ENCODE data around the gene ZNF638.

Gene ZNF638

DNA sequence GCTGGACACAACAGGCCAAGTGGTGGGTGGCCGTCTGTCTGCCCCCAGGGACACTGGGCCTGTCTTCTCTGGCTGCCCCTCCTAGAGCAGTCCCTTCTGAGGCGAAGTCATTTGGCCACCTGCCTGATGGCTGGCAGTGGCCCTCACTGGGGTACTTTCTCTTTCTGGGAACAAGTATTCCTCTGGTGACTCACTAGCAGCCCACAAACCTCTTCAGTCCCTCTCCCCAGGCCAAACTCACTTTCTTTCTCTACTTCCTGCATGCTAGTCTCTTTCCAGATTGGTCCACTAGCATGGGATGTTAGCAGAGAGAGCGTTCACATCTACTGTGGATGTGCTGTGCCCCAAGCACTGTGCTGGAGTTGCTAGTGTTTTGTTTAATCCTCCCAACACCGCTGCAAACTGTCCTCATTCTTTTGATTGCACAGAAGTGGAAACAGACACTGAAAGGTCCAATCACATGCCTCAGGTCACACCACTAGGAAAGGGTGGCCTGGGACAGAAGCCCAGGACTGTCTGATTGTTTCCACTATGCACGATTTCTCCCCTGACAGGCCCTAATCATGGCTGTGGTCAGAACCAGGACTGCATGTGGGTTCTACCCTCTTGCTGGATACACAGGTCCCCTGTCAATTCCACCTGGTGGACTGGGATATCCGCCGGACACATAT lies 127.0 kb downstream of the ZNF638 start:
- no peak for DNase-seq

DNA sequence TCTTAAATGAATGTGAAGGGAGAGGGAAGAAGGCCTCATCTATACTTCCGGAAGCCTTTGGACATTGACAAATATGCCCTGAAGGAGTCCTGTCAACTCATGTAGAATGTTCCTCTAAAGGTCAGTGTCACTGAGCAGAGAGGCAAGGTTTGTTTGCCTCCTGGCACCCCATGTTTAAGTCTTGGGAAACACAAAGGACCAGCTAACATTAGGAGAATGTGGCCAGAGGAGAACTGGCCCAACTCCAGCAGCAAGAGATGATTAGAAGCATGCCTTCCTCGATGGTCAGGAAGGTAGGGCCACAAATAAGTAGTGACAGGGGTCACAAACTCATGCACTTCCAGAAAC lies 127.5 kb downstream of the ZNF638 start:
- no peak for DNase-seq

DNA sequence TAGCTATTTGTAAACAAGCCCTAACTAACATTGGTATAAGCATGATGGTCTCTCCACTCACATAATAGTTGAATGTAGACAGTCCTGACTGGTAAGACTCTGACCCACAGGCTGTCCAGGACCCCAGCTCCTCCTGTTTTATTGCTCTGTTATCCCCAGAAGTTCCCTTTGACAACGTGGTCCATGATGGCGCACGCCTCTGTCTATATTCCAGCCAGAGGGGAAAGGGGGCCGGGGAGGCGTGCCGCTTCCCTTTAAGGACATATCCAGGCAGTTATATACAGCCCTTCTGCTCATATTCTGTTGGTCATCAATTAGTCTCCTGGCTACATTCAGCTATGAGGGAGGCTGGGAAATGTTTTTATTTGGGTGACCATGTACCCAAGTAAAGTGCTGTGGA lies 128.5 kb downstream of the ZNF638 start:
- DNase-seq, result no peak

DNA sequence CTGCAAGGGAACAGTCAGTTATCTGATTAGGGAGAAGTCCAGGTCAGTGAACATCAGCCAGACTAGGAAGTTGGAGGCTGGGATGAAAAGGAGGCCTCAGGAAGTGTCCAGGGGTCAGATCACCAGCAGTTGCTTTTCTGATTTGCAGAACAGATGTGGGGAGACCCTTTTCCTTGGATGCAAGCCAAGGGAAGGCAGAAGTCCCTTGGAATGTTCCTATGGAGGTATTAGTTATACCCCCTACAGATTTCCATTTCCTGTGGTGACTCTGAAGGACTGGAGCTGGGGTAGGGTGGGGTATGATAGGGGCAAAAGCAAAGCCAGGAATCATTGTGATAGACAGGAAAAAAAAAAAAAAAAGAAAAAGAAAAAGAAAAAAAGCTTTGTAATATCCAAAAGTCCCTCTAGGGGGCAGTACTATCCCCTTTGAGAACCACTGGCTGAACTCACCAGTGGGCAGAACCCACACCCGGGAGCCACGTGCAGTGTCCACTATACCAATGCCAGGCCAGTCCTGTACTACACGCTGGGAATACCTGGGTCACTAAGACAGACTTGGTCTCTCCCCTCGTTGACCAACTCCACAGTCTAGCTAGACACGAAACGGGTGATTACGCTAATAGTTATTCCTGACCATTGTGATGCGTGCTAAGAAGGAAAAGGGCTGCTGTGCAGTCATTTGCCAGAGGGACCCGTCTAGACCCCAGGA lies 129.2 kb downstream of the ZNF638 start:
- DNase-seq, result no peak

DNA sequence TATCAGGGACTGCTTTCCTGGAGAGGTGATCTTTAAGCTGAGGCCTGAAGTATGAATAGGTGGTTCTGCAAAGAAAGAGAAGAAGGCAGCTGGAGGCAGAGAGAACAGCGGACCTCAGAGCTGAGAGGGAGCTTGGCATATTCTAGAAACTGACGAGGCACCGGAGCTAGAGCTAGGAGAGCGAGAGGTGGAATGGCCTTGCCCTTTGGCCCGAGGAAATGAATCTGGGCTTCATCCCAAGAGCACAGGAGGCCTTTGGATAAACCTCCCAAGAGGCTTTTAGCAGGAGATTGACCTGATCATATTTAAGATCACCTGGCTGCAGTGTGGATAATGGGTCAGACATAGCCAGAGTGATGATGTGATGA lies 129.7 kb downstream of the ZNF638 start:
- no peak for DNase-seq

DNA sequence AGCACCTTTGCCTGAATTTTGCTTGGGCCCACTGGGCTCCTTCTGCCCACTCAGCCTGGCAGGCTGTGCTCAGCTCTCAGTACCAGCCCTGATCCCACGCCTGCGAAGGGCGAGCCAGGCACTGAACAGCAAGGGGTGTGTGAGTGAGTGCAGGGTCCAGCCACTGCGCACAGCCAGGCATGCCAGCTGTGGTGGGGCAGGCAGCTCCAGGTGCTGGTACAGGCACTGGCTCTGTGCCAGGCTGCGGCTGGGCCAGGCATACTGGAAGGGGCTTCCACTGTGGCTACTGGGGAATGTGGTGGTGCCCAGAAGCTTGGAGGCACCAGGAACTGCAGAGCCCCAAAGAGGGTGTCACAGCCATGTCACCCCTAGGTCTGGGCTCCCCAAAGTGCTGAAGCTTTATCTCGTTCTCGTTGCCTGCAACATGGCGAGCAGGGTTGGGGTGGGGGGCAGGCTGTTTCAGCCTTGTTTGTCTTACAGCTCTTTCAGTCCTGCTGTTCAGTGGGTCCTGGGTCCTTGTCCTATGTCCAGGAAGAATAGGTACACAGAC lies 130.5 kb downstream of the ZNF638 start:
- no peak for DNase-seq

DNA sequence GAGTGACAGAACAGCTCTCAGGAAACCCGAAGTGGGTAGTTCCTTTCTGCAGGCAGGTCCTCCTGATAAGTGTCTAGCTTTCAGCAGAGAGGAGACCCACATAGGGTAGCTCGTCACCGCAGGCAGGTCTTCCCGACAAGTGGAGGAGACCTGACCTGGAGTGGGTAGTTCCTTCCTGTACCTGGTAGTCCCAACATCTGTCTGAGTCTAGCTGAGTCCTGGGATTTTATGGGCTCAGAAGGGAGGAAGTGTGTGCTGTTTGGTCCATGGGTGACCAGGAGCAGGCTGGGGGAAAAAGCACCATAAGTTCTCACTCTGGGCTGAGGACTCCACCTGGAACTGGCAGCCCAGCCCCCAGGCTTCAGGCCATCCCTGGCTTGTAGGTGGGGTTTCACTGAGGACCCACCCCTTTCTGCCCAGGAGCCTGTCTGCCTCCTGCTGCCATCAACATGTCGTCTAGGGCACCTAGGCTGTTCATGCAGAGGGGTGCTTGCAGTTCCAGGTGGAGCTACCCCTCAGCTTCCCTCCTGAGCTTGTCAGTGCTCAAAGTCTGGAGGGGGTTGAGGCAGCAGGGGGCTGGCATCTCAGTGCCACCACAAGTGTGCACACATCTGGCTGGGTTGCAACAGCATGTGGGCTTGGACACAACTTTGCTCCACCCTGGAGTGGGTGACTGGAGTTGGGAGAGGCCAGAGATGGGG lies 131.2 kb downstream of the ZNF638 start:
- no peak for DNase-seq

DNA sequence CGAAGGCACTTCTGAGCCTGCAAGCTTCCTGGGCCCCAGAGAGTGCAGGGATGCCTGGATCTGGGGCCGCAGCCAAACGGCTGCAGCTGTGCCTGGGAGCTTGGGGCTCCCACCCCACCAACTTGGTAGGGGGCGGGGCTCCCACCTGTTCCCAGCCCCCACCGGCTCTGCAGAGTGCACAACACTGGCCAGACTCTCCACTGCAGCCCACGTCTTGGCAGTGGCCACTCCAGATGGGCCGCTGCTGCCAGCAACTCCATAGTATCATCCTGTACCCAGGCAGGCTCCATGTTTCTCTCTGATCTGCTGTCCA lies 131.7 kb downstream of the ZNF638 start:
- no peak for DNase-seq

DNA sequence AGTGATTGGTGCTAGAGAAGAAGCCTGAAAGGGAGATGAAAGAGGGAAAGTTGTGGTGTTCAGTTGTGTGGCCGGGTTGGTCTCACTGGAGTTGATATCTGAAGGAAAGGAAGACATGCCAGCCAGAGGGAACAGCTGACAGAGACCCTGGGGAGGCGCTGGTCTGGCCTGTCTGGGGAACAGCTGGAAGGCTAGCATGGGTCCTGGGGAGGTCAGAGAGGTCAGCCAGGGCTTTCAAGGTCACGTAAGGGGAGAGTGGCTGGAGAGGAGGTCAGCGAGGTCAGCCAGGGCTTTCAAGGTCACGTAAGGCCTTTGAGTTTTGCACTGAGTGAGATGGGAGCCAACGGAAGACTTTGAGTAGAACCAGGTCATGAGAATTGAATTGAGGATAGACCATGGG lies 132.8 kb downstream of the ZNF638 start:
- DNase-seq, result no peak

DNA sequence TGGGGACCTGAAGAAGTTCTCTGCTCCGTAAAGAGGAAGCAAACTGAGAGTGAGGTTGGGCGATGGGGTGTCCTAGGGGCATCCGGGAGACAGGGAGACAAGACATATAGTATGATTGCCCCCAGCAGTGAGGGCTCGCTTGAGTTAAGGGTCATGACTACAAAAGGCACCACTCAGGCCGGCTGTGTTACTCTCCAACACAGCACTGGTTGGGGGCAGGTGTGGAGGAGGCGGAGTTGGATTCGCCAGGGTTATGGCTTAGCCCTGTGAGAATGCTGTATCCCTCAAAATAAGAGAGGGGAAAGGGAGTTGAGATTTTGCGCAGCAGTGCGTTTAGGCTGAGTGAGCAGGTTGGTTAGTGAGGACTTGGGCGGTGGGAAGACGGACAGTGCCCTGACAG lies 133.8 kb downstream of the ZNF638 start:
- DNase-seq, result no peak

DNA sequence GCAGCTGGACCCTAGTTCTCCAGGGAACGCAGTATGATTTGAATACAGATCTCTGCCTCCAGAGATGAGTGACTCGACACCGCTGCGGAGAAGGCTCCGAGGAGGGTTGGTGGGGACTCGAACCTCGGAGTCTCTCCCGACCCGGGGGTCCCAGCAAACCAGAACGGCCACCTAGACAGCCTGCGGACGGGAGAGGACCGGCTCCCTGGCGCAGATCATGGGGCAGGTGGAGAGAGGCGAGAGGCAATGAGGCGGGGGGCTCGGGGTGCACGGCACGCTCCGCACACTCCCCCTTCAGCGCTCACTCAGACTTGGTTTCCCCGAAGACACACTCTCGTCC lies 134.3 kb downstream of the ZNF638 start:
- DNase-seq, result no peak

DNA sequence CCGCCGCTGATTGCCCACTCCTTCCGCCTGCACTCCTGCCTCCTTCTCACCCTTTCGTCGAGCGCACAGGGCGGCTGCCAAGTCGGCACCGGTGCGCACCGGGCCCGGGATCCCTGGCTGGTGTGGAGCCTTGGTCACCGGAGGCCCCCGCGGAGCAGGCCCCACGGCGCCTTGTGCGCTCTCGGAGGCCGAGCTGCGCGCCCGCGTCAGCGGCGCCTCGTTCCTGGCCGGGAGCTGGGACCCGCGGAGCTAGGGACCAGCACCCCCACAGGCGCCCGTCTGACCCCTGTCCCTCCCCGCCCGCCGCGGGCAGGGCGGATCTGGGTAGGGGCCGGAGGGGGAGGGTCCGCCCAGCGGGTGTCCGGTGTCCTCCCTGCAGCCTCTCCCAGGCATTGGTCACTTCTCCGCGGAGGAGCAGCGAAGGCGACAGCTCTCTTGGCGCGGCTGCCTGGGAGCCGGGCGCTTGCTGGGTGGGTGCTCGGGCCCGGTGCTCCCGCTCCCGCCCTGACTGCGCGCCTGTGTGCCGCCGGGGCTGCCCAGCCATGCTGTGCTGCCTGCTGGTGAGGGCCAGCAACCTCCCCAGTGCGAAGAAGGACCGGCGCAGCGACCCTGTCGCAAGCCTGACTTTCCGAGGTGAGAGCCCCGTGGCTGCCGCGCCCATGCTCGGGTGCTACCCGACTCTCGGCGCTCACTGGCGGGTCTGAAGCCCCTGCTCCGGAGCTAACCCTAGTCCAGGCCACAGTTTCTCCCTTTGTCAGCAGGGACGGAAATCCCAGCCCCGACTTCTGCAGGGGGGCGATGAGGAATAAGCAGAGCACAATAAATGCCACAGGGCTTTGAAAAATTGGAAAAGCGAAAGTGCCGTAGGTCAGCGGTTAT lies 135.0 kb downstream of the ZNF638 start:
- DNase-seq, result no peak

DNA sequence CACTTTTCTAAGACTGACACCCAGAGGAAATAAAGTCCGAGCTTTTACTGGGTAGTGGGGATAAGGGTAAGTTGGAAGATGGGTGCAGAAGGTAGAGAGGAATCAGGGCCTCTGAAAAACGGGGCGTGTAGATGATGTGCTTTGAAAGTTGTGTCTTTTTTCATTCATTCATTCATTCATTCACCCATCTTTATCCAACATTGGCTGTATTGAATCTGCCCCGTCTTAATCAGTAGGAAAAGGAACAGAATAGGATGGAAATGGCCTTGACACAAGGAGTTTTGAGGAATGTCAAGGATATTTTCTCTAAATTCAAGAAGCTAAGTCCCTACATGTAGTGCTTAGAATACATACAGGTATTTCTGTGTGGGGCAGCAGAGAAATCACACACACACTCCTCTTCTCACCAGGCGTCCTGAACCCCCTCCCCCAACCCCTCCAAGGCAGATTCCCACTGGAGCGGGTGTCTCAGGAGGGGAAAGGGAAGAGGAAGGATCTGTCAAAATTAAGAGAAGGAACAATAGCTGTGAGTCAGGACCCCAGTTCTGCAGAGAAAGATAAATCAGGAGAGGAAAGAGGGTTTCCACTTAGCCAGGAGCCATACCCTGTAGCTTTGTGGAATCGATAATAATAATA lies 135.7 kb downstream of the ZNF638 start:
- DNase-seq, result no peak

DNA sequence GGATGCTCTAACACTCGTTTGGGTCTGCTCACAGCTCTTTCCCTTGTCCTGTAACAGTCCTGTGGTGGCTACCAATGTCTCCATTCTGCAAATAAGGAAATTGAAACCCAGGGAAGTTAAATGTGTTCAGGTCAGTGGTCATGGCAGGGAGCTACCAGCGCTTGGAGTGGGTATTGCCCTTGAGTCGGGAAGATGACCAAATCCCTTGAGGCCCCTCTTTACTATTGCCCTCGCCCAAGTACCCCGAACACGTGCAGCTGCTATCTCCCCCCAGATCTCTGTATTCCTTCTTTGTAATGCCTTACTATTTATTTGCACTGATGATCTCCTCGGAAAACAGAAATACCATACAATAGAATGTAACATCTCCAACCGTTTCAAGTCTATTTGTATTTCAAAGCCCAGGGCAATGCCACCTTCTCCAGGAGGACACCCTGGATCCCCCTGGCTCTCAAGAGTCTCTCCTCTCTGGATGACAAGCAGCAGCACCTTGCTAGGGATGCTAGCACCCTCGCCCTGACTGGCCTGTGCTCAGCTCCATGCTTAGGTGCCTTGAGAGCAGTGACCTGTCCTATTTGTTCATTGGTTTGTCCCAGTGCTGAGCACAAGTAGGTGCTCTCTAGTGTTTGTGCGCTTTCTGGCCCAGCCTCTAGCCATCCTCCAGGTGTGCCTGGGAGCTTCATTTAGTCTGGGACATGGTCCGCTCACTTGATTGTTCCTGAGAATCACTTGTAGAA lies 136.9 kb downstream of the ZNF638 start:
- no peak for DNase-seq

DNA sequence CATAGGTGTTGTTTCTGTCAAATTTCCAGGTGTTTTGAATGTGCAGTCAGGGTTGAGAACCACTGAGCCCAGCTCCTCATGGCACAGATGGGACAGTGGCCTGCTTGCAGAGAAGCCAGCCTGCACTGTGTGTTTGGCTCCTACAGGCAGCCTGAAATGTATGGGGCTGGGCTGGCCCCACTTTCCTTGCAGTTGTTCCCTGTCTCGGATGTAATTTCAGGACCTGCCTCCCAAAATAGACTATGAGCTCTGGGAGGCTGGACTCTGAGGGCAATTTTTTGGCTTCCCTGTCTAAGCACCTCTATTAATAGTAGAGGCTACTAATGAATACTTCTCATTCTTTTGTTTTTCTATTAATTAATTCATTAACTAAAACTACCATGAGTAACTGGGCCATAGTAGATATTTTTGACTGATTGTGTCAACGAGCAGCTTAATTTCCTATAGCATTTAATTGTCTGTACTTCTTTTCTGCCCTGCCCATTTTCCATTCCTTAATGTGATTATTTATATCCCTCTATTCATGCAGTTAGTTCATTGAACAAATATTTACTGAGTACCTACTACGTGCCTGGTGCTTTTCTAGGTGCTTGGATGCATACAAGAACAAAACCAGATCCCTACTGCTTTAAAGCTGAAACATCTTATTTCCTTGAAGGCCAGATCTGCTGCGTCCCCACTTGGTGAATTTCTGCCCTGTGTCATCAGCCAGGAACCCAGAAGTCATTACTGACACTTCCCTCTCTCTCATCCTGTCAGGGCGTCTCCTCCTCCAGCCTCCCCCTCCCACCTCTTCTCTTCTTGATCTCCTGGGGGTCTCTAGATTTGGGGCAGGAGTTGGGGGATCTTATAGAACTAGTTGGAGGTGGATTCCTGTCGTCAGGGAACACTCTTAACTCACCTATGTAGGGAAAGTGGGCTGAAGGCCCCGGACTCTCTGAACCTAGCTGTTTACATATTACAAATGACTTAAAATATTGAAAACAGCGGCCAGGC lies 138.1 kb downstream of the ZNF638 start:
- no peak for DNase-seq

DNA sequence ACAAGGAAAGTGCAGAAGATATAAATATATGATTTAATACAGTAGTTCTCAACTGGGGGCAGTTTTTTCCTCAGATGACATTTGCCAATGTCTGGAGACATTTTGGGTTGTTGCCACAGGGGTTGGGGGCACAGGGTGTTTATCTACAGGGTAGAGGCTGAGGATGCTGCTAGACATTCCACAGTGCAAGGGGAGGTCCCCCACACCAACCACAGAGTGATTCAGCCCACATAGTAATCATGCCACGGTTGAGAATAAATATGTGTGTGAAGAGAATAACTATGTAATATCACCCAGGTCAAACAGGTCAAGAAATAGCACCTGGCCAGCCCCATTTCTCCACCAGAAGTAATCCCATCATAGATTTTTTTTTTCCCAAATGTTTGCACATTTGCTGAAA lies 139.7 kb downstream of the ZNF638 start:
- DNase-seq, result no peak

DNA sequence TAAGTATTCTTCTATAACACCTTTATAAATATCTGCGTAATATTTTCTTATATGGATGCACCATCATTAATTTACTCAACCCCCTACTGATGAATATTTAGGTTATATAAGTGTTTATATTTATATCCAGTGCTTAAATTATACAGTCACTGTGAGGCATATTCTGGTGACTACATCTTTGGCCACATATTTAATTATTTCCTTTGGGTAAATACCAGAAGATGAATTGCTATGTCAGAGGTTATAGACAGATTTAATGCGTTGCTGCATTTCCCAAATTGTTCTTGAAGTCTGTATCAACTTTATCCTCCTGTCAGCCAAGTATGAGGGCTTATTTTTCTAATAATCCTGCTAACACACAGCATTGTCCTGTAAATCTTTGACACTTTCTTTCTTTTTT lies 140.4 kb downstream of the ZNF638 start:
- no peak for DNase-seq

DNA sequence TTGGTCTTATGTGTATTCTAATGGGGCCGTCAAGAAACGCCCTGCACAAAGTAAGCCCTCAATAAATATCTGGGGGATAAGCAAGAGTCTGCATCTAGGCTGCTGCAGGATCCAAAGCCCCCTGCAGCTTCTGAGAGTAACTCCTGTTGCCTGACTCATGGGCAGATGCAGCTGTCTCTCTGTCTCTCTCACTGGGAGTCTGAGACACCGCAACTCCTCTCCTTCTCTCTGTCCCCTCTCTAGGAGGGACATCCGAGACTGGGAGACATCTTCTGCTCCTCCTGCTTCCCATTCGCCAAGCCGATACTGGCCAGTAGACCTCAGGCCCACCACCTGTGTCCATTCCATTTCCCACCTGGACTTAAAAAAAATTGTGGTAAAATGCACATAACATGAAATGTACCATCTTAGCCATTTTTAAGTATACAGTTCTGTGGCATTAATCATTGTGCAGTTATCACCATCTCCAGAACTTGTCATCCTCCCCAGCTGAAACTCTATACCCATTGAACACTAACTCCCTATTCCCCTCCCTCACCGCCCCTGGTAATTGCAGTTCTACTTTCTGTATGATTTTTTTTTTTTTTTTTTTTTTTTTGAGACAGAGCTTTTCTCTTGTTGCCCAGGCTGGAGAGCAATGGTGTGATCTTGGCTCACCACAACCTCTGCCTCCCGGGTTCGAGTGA lies 141.9 kb downstream of the ZNF638 start:
- no peak for DNase-seq

DNA sequence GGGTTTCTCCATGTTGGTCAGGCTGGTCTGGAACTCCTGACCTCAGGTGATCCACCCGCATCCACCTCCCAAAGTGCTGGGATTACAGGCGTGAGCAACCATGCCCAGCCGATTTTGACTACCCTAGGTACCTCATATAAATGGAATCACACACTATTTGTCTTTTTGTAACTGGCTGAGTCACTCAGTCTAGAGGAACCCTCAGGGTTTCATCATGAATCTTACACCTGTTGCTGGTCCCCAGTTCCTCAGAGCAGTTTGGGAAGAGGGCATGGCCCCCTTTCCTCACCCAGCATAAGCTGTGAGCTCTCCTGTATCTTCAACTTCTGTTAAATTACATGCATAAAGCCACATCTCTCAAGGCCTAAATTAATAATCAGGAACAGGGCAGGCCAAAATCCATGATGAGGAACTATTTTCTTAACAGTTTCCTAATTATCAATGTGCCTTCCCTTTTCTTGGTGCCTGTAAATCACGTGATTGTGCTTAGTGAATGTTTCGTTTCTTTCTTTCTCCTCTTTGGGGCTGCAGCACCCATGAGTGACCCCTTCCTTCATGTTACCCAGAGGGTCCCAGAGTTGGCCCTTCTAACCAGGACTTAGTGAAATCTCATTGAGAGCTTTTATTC lies 142.6 kb downstream of the ZNF638 start:
- DNase-seq, result no peak

All from activated CD4-positive, alpha-beta T cell treated with anti-CD3 and anti-CD28 coated beads, Interleukin-10, Interleukin-2, amounts not matched to agents 100 ng/mL and 50 ng/mL, durations not matched to agents 16 hours and 8 hours (primary cell).